Right hindlimb (tissue), 1 donor: Measurements from ENCODE around the gene ANXA2.
"Not testable (repeated sequence)": the region's sequence is repeated elsewhere in the genome, so short reads cannot be mapped to it uniquely, and the experiment has no call there.

Experiments used
- DNase-seq: peaks from one replicate; pipeline ENCODE4 v3.0.0-alpha.2; 2018

The ANXA2 gene

DNA sequence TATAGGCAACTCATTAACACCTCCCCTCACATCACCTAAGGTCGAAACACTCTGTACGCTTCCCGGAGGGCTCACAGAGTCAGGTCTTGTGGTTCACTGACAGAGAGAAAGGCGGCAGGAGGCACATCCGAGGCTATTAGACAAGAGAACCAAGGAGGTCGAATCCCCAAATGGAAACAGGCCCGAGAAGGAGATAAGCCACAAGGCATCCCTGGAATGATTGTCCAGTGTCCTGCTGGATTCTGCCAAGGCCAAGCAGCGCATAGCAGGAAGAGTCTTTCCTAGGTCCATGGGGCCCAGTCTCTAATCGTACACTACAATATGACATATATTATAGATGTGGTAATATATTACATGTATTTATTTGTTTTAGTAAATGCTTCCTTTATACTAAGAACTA is 58.5 kb downstream of the ANXA2 start:
- no peak for DNase-seq

DNA sequence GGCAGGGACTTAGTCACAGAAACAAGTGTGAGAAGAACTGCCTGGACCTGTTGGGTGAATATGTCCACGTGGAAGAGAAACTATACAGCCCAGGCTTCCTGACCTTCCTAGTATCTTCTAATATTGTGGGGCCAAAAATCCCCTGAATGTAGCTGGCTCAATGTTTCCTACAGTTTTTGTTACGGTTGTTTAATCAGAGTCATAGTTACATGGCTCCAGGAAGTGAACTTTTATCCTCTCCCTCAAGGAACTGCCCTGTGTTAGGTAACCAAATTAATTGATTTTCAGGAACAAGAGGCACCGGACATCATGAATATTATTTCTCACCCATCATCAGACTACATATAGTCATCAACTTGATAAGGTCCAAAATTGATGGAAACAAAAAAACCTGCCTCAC is 59.0 kb downstream of the ANXA2 start:
- DNase-seq, result no peak

DNA sequence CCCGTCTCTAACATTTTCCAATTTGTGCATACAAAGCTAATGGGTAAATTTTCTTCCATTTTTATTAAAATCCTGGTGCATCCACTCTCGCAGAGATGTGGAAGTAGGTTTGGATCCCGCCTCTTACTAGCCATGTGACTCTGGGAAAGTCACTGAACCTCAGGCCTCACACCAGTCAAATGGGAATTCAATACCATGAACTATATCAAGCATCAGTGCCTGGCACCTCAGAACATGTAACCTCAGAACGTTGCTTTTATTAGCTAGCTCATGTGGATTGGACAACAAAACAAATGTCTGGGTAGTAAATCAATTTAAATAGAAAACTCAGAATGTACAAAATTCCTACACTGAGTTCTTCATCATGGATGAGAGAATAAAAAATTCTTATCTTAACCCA is 60.7 kb downstream of the ANXA2 start:
- DNase-seq, result no peak

DNA sequence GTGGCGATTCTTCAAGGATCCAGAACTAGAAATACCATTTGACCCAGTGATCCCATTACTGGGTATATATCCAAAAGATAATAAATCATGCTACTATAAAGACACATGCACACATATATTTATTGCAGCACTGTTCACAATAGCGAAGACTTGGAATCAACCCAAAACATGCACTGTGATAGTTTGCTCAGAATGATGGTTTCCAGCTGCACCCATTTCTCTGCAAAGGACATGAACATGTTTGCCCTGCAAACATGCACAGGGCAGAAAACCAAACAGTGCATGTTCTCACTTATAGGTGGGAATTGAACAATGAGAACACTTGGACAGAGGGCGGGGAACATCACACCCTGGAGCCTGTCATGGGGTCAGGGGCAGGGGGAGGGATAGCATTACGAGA is 62.5 kb downstream of the ANXA2 start:
- not testable (repeated sequence) for DNase-seq

DNA sequence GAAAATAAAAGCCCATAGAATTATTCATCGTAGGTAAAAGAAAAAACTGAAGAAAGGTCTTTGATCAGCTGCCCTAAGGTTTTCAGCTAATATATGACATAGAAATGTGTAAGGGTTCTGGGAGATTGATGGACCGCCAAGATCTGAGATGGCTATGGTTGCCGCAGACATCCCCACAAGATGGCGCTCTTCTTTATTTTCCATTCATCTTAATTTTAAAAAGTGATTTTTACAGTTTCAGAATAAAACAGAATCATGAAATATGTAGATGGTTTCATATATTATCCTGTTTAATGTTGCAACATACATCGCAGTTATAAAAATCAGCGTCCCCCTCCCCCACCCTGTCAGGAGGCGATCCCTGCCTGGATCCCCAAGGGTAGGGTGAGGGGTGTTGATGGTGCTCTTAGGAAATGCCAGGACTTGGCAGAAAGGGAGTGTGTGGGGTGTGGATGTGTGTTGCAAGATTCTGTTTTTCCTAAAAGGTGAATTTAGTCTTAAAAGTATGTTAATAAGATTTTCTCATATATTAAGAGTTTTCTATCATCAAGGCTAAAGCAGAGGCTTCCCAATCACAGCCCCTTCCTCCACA is 68.8 kb downstream of the ANXA2 start:
- DNase-seq, result no peak

DNA sequence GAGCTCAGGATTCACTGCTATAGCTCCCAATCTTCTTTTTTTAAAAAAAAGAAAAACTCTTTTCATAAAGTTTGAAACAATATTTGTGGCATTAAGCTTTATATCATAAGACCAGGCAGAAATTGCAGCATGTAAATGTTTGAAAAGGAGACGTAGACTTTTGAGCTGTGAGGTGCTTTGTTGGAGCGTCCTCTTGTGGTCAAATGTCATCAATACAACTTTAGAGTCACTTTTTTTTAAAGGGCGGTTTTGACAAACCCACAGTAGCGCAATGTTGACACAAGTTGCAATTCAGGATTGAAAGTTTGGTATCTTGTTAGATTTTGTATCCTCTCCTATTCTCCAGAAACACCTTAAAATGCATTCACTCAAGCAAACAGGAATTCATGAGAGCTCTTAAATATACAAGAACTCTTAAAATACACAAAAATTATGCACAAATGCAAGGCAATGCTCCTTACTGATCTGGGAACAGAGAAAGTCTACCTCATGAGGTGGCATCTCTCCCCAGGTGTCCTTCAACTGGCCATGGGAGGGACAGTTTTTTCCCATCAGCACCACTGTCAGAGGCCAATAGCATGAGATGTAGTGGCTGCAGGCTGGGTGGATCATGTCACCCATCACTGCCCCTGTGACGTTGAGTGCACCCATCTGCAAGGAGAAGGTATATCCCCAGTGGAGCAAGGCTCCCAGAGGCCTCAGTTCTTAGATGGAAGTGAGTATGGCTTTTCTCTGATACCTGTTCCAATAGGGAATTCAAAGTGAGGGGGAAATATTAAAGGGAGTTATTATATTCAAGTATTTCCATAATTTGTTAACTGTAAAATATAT is 70.7 kb downstream of the ANXA2 start:
- no peak for DNase-seq

DNA sequence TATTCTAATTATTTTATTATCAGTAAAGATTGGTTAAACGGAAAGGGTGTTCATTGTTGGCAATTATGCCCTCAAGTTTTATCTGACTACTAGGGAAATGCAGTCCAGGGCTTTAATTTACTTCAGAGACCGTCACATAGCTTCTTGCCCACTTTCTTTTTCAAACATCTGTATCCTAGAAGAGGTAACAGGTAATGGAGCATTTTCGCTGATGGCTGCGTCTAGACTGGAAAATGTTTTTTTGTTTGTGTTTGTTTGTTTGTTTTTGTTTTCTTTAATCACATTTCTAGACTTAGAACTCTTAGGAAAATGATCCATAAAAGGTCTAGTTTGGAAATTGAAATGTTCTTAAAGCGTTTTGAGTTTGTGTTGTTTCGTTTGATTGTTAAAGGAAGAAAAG is 71.4 kb downstream of the ANXA2 start:
- DNase-seq, result no peak

DNA sequence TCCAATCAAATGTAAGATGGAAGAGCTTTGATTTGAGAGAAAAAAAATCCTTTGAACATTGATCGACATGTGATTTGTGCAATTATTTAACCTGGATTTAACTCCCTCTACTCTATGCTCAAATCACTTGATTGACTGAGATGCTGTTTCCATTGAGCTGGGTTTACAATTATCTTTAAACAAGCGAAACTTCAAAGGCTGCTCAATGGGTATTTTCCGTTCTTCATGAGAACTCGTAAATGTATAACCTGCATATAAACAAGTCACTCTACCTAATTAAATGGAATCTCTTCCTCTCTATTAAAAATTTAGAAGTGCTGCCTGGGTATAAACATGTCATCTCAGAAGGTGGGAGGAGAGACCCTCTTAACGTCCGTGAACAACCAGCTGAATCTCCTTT is 71.9 kb downstream of the ANXA2 start:
- DNase-seq, result no peak

DNA sequence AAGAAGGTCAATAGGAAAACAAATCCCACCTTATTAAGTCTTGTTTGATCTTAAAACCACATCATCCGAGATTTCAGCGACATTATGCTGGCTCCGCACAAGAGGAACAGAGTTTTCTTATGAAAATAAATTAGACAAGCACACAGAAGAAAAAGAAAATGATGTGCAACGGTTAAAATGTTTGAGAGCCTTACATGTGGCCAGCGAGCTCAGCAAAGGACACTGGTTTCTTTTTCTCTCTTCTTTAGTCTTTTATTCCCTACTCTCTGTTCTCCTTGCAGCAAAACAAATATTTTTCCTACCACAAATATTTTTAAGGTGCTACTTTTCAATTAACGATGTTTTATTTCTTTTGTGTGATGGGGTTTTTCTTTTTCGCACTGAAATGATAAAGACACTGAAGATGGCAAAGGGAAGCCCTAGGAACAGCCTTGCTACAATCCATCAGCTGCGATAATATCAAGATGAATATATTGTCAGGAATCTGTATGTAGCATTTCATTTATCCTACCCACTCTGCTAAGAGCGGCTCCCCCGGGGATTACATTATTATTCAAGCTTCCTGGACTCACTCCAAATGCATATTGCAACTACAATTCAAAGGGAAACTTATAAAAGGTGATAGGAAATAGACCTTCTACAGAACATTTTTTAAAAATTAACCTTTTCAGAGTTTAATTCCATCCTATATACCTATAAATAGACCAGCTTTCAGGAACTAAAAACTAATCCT is 72.9 kb downstream of the ANXA2 start:
- no peak for DNase-seq

DNA sequence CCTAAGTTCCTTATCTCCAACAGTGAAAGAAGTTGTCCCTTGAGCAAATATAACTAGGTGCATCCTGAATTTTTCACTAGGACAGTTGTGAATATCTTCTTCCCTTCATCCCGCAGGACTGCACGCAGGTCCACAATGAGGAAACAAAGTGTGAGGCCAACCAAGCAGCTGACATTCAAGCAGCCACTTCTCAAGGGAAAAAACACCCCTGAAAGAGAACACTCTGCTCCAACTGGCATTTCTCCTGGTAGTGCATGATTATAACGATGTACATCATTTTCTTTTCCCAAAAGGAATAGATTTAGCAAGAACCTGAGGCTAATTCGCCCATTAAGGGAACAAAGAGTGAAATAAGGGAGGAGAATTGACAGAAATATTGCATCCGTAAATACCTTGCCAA is 74.5 kb downstream of the ANXA2 start:
- DNase-seq, result no peak

DNA sequence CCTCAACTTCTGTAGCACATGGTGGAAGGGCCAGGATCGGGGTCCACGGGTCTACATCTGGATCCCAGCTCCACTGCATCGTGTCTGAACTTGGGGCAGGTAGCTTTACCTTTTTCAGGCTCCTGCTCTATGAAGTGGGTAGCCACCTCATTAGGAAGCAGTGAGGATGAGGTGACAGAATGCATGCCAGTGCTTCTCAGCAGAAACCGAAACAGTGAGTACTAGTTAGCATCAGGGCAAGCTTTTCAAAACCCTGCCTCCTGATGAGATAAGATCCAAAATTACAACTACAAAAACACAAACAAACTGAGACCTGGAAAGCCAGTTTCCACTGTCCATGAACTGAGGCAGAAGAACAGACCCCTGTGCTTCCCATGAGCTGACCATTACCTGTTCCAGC is 77.4 kb downstream of the ANXA2 start:
- no peak for DNase-seq

DNA sequence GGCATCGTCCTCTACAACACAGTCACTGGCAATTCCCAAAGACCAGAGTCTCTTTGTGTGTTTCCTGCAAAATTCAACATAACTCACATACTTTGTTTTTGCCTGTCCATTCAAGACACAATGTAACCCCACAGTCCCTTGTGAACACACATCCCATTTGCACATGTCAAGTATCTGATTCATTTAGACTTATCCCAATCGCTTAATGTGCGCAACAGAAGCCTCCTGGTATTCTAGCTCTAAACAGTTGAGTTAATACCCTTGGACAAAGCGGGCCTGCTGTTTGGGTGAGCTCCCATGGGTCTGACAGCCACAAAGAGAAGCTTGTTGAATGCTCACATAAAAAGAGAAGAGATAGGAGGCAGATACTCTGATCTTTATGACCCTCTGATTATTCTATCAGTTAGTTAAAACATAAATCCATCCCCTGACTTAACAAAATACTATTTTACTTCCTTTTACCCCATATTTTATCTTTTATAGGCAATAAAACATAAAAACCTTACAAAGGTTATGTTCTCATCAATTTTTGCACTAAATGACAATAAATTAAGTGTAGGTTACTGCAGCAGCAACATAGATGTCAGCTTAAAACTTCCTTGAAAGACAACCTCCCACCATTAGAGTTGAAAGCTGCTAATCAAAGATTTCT is 79.4 kb downstream of the ANXA2 start:
- no peak for DNase-seq

DNA sequence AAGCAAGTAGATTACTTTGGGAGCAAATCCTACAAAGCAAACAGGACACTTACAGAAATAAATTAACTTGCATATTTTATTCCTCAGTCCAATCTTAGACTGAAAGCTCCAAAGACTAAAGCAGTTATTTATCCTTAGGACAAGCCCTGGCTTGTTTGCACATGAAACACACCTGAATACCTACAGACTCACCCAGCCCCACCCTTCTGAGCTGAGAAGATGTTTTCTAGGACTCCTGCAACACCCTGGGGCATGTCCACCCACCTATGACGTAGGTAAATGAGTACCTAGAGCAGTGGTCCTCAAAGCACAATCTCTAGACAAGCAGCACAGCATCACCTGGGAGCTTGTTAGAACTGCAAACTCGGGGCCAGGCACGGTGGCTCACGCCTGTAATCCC is 80.8 kb downstream of the ANXA2 start:
- no peak for DNase-seq

DNA sequence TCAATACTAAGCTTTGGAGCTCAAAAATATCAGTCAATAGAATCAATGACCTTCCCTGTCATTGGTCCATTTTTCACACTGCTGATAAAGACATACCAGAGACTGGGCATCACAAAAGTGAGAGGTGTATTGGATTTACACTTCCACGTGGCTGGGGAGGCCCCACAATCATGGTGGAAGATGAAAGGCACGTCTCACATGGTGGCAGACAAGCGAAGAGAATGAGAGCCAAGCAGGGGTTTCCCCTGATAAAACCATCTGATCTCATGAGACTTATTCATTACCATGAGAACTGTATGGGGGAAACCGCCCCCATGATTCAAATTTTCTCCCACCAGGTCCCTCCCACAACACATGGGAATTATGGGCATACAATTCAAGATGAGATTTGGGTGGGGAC is 81.9 kb downstream of the ANXA2 start:
- no peak for DNase-seq

DNA sequence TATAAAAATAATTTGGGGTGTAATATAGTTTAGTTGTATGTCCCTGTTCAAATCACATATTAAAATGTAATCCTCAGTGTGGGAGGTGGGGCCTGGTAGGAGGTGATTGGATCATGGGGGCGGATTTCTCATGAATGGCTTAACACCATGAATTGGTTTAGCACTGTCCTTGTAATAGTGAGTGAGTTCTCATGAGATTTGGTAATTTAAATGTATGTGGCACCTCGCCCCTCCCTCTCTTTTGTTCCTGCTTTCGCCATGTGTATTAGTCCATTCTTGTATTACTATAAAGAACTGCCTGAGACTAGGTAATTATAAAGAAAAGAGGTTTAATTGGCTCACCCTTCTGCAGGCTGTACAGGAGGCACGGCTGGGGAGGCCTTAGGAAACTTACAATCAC is 83.9 kb downstream of the ANXA2 start:
- no peak for DNase-seq

DNA sequence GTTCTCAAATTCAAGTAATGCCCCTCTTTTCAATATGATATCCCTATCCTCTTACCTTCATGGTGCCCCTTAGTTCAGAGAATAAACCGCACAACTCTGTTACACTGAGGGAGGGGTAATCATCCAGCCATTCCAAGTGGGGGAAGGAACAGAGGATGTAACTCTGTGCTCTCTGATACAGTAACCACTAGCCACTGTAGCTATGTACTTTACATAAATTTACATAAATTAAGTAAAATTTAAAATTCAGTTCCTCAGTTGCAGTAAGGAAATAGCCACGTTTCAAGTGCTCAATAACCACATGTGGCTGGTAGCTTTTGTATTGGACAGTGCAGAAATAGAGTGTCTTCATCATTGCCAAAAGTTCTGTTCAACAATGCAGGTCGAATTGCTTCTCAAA is 90.8 kb downstream of the ANXA2 start:
- DNase-seq, result no peak

DNA sequence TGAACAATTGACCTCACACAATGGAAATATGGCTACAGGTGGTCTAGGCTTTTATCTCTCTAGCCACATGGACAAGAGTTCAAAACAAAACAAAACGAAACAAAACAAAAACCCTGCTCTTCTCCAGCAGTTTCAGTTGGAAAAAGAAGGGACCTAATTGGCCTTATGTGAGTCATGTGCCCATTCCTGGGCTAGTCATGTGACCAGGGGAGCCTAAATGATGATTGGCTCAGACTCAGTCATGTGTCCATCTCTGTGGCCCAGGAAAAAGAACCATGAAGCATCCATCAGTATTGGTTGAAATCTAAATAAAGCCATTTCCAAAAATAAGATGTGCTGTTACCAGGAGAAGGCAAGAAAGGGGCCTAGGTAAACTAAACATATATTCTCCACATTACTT is 96.8 kb downstream of the ANXA2 start:
- no peak for DNase-seq

DNA sequence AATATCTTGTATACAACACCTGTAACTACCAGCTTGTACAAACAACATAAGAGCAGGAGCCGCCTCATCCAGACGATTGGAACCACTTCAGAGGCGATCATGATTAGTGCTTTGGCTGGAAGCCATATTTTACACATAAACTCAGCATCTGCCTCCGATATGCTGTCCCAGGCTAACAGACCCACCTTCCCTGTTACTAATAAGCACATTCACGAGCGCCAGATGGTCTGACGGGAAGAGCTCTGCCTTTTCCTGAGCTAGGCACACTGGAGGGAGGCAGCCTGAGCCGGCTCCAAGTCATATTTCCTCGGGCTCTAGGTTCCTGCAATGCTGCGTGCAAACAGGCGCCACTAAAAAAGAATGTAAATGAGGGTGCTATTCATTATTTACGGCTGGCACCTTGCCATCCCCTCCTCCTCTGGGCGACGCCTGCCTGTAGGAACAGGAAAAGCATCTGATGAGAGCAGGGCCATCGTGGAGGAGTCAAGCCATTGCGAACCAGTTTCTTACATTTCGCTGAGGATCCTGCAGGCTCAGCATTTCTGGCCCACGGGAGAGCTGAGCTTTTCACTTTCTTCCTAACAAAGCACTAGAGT is 98.2 kb downstream of the ANXA2 start:
- no peak for DNase-seq
